ENCODE results near the gene EFCAB13. TPM values are rescaled to one million over a fixed set of nuclear protein-coding genes. Genes with fewer than 3 reads are reported as not detected.

EFCAB13 gene
- total RNA-seq, 4 donors from 2014 or later, result 0.26 to 2.8 (median 2.1) TPM

GRCh38 chr17:47276868-47277267 is 46.9 kb upstream of the EFCAB13 start:
- Histone ChIP-seq H3K27me3 (no peaks in the 10 kb centered on the region), H3K4me1 (peaks cover 60% of the 10 kb centered on the region), H3K36me3 (no peaks in the 10 kb centered on the region), H3K27ac (peak overlapping the region; percentile 70), H3K9me3 (no peaks in the 10 kb centered on the region), H3K4me3 (no peak overlapping the region)
- peak in 1 of 3 donors; percentile 37 for TF ChIP-seq POLR2AphosphoS5 (IDR thresholded peaks at IDR 0.05)
- no peak for TF ChIP-seq CTCF (IDR thresholded peaks at IDR 0.05)
- DNase-seq (ENCODE audit: low spot score in 2 of 2), result peak; percentile 86 to 88
- 19% methylated on average over 9 of the region's 10 CpGs for WGBS

- no peaks in the 10 kb centered on the region for H3K27me3 ChIP-seq
- no peaks in the 10 kb centered on the region for H3K9me3 ChIP-seq
- peak overlapping the region; percentile 70 for H3K27ac ChIP-seq
- H3K4me1 ChIP-seq, result peaks cover 60% of the 10 kb centered on the region
- whole genome bisulfite sequencing, result 100% methylated on average over 1 of the region's 1 CpG
- TF ChIP-seq EP300 (IDR thresholded peaks at IDR 0.05) (no peak), CTCF (IDR thresholded peaks at IDR 0.05) (no peak), POLR2A (IDR thresholded peaks at IDR 0.05) (no peak), POLR2AphosphoS5 (IDR thresholded peaks at IDR 0.05) (no peak)
- H3K4me3 ChIP-seq, result no peak overlapping the region
- DNase-seq (ENCODE audit: low spot score in 2 of 2), result no peak
- H3K36me3 ChIP-seq, result no peaks in the 10 kb centered on the region
Observed at GRCh38 chr17:47277921-47278320, 45.8 kb upstream of the EFCAB13 start.

- WGBS, result 84% methylated on average over 4 of the region's 4 CpGs
- Histone ChIP-seq H3K4me1 (peaks cover 60% of the 10 kb centered on the region), H3K36me3 (no peaks in the 10 kb centered on the region), H3K27me3 (no peaks in the 10 kb centered on the region), H3K27ac (peak overlapping the region; percentile 70), H3K9me3 (no peaks in the 10 kb centered on the region), H3K4me3 (no peak overlapping the region)
- TF ChIP-seq CTCF (IDR thresholded peaks at IDR 0.05), result no peak
- TF ChIP-seq POLR2AphosphoS5 (IDR thresholded peaks at IDR 0.05), result no peak
- TF ChIP-seq EP300 (IDR thresholded peaks at IDR 0.05), result no peak
- no peak for TF ChIP-seq POLR2A (IDR thresholded peaks at IDR 0.05)
- no peak for DNase-seq (ENCODE audit: low spot score in 2 of 2)
Observed at GRCh38 chr17:47278561-47278960, 45.2 kb upstream of the EFCAB13 start.

GRCh38 chr17:47279062-47279801 is 44.5 kb upstream of the EFCAB13 start:
- Histone ChIP-seq H3K27me3 (no peaks in the 10 kb centered on the region), H3K9me3 (no peaks in the 10 kb centered on the region), H3K4me1 (peaks cover 60% of the 10 kb centered on the region), H3K4me3 (no peak overlapping the region), H3K27ac (peak overlapping the region; percentile 70), H3K36me3 (no peaks in the 10 kb centered on the region)
- peak in 1 of 2 donors; percentile 88 for DNase-seq (ENCODE audit: low spot score in 2 of 2)
- 51% methylated on average over 10 of the region's 10 CpGs for WGBS
- TF ChIP-seq POLR2AphosphoS5 (IDR thresholded peaks at IDR 0.05) (peak in 2 of 3 donors; percentile 19 to 81), POLR2A (IDR thresholded peaks at IDR 0.05) (no peak)

GRCh38 chr17:47280072-47280811 is 43.5 kb upstream of the EFCAB13 start:
- Histone ChIP-seq H3K27ac (peak overlapping the region; percentile 70), H3K27me3 (no peaks in the 10 kb centered on the region), H3K9me3 (no peaks in the 10 kb centered on the region), H3K36me3 (peaks cover 3% of the 10 kb centered on the region), H3K4me1 (peaks cover 53% of the 10 kb centered on the region), H3K4me3 (no peak overlapping the region)
- WGBS, result 69% methylated on average over 14 of the region's 14 CpGs
- TF ChIP-seq POLR2AphosphoS5 (IDR thresholded peaks at IDR 0.05) (no peak), CTCF (IDR thresholded peaks at IDR 0.05) (no peak), EP300 (IDR thresholded peaks at IDR 0.05) (no peak), POLR2A (IDR thresholded peaks at IDR 0.05) (no peak)
- no peak for DNase-seq (ENCODE audit: low spot score in 2 of 2)

Measured in suprapubic skin (tissue), 4 donors.